ENCODE results near the gene OTOF. TPM values are rescaled to one million over a fixed set of nuclear protein-coding genes. Genes with fewer than 3 reads are reported as not detected.

OTOF gene
- total and polyA plus RNA-seq, 8 donors: 0.06 to 3.6 (median 0.29) TPM; not detected in 3

- intact Hi-C loops (cut with DNase I; ENCODE audit: low total_unique reads): no loop called here
- no peak for DNase-seq
- Histone ChIP-seq H3K4me1 (no peaks in the 10 kb centered on the region), H3K27me3 (peaks cover 0 to 7% (median 0%) of the 10 kb centered on the region in 3 donors), H3K9me3 (no peaks in the 10 kb centered on the region), H3K36me3 (no peaks in the 10 kb centered on the region), H3K4me3 (no peak overlapping the region), H3K27ac (no peak overlapping the region)
- no peak for TF ChIP-seq POLR2A (IDR thresholded peaks at IDR 0.05)
- no peak for TF ChIP-seq EP300 (IDR thresholded peaks at IDR 0.05)
- TF ChIP-seq CTCF (IDR thresholded peaks at IDR 0.05): no peak
- no peak for TF ChIP-seq POLR2AphosphoS5 (IDR thresholded peaks at IDR 0.05)
Observed at GRCh38 chr2:26432363-26432762, 45.6 kb downstream of the OTOF start.

GRCh38 chr2:26430826-26431225, 47.1 kb downstream of the OTOF start:
- TF ChIP-seq POLR2A (IDR thresholded peaks at IDR 0.05) (no peak), POLR2AphosphoS5 (IDR thresholded peaks at IDR 0.05) (no peak), EP300 (IDR thresholded peaks at IDR 0.05) (no peak), CTCF (IDR thresholded peaks at IDR 0.05) (no peak)
- Histone ChIP-seq H3K4me3 (no peak overlapping the region), H3K4me1 (no peaks in the 10 kb centered on the region), H3K27me3 (peaks cover 0 to 4% (median 0%) of the 10 kb centered on the region in 3 donors), H3K36me3 (no peaks in the 10 kb centered on the region), H3K27ac (no peak overlapping the region), H3K9me3 (no peaks in the 10 kb centered on the region)
- 88 to 95% (median 93%) methylated on average over 7 of the region's 7 CpGs for WGBS, 5 donors
- intact Hi-C loops (cut with DNase I; ENCODE audit: low total_unique reads): no loop called here
- DNase-seq: no peak

- peaks cover 0 to 4% (median 0%) of the 10 kb centered on the region in 3 donors for H3K27me3 ChIP-seq
- intact Hi-C loops (cut with DNase I; ENCODE audit: low total_unique reads): no loop called here
- no peak overlapping the region for H3K27ac ChIP-seq
- no peaks in the 10 kb centered on the region for H3K36me3 ChIP-seq
- 47 to 69% (median 63%) methylated on average over 8 of the region's 8 CpGs for WGBS, 5 donors
- H3K9me3 ChIP-seq: no peaks in the 10 kb centered on the region
- no peak for DNase-seq
- no peaks in the 10 kb centered on the region for H3K4me1 ChIP-seq
- no peak overlapping the region for H3K4me3 ChIP-seq
- TF ChIP-seq EP300 (IDR thresholded peaks at IDR 0.05): no peak
- TF ChIP-seq CTCF (IDR thresholded peaks at IDR 0.05): no peak
- TF ChIP-seq POLR2AphosphoS5 (IDR thresholded peaks at IDR 0.05): no peak
- no peak for TF ChIP-seq POLR2A (IDR thresholded peaks at IDR 0.05)
Observed at GRCh38 chr2:26429779-26430578, 47.9 kb downstream of the OTOF start.

- TF ChIP-seq POLR2AphosphoS5 (IDR thresholded peaks at IDR 0.05) (no peak), CTCF (IDR thresholded peaks at IDR 0.05) (no peak), POLR2A (IDR thresholded peaks at IDR 0.05) (no peak), EP300 (IDR thresholded peaks at IDR 0.05) (no peak)
- H3K36me3 ChIP-seq: no peaks in the 10 kb centered on the region
- H3K4me1 ChIP-seq: no peaks in the 10 kb centered on the region
- H3K27me3 ChIP-seq: peaks cover 0 to 4% (median 0%) of the 10 kb centered on the region in 3 donors
- no peak for DNase-seq
- intact Hi-C loops (cut with DNase I; ENCODE audit: low total_unique reads): no loop called here
- 90 to 95% (median 93%) methylated on average over 2 of the region's 2 CpGs for WGBS, 5 donors
- no peak overlapping the region for H3K4me3 ChIP-seq
- no peaks in the 10 kb centered on the region for H3K9me3 ChIP-seq
- H3K27ac ChIP-seq: no peak overlapping the region
Observed at GRCh38 chr2:26428846-26429245, 49.1 kb downstream of the OTOF start.

Data from stomach (tissue), 9 donors.